Ovary (tissue), 3 donors: ENCODE results near the gene MAML2.

ENCODE experiments used
- CTCF ChIP-seq, 3 donors: fragments of 450-650 bp in 2 of 3; fragments of 200-600 bp in 1 of 3; IDR thresholded peaks; one replicate each; pipeline versions ENCODE4 v1.5.1 to v1.8.0; 2016 to 2022; ENCODE audit warnings: antibody characterized with exemption in 3 of 3, mild to moderate bottlenecking in 1 of 3
- EP300 ChIP-seq: sonication (generic); formaldehyde crosslinking; IDR thresholded peaks from one replicate; pipeline ENCODE4 v1.6.1; 2017; ENCODE audit warnings: antibody characterized with exemption
- POLR2A ChIP-seq: fragments of 450-650 bp; IDR thresholded peaks from one replicate; pipeline ENCODE4 v1.6.1; 2017; ENCODE audit warnings: antibody characterized with exemption, mild to moderate bottlenecking, moderate library complexity
- donor health status: DM: no; HTN: no; CAD: no.

- TF ChIP-seq EP300 (no peak), CTCF (IDR thresholded peaks at IDR 0.05) (no peak), POLR2A (no peak)
Observed at GRCh38 chr11:96150609-96151008, 192.4 kb downstream of the MAML2 start.
